ENCODE data around the gene TENM4.

TENM4 gene

DNA sequence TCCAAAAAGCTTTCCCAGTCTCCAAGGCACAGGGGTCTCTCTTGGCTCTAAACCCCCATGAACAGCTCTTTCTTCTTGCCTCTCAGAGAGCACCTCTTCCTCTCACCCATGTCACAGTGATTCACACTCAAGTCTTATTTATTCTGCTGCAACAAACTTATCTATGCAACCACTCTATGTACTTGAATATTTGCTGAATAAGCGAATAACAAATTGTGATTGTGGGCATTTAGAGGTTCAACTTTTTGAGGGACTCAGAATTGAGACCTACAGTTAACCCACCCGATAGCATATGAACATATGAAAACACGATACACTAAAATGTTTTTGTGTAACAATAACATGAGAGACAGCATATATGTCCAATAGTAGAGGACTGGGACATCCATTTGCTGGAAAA is 729.1 kb downstream of the TENM4 start:
- DNase-seq, result no peak

DNA sequence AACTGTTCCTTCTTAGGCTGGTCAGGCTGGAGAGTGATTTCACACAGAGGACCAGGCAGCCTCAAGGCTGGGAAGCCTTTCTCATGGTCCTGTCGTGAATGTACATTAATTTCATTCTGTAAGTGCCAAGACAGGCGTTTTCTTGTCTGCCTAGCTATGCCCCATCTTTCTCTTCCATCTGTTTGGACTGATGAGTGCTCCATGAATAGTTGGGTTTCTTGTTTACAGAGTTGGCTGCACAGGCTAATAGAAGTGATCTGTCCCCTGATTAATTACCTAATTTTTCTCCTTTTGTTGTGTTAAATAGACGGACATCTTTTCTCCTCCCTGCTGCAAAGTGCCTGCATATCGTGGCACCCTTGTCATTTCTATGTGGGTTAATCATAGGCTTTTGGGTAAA is 730.4 kb downstream of the TENM4 start:
- no peak for DNase-seq

DNA sequence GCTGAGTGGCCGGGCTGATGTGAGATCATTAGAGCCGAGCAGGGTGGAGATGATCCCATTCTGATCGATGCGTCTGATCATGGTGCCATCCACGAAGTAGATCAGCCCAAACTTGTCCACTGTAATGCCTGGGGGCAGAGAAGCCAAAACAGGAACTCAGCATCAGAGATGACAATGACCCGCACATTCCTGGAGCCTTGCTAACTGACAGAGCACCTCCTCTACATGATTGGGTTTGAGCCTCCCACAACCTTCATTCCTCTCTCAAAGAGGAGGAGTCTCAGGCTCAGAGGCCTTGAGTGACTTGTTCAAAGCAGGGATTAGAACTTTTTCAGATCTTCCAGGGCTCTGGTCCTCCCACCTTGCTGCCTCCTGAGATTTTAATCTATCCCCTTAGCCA is 732.4 kb downstream of the TENM4 start:
- DNase-seq, result no peak

DNA sequence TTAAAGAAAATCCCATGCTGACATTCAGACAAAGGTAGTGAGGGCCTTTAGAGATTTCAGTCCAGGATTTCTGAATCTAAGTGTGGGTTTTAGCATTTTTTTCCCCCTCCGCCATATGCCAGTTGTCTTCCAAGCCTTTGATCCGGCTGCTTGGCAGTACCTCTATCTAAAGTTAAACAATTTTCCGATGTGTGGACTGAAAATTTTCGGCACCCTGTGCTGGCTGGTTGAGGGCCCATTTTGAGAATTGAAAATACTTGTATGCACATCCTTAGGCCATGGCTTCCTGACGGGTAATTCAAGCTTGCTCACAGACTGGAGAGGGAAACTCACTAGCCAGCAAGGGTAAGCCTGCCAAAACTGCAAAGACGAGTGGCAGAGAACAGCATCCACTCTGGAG is 734.3 kb downstream of the TENM4 start:
- no peak for DNase-seq

DNA sequence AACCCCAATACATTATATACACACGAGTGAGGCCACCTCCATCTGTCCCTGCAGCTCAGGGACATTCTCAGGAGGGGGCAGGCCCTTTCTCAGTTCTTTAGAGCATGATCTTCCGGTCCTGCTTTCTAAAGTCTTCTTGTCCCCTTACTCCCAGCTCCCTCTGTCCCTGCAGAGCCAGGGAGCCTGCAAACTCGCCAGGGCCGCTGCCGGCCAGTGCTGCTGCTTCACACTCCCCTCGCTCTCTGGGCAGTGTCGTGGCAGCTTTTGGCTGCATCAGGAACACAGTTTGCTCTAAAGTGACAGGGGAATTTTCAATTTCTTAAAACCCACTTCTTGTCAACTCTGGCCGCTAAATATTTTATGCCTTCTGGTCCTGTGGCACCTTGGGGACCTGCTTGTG is 736.0 kb downstream of the TENM4 start:
- DNase-seq, result no peak

DNA sequence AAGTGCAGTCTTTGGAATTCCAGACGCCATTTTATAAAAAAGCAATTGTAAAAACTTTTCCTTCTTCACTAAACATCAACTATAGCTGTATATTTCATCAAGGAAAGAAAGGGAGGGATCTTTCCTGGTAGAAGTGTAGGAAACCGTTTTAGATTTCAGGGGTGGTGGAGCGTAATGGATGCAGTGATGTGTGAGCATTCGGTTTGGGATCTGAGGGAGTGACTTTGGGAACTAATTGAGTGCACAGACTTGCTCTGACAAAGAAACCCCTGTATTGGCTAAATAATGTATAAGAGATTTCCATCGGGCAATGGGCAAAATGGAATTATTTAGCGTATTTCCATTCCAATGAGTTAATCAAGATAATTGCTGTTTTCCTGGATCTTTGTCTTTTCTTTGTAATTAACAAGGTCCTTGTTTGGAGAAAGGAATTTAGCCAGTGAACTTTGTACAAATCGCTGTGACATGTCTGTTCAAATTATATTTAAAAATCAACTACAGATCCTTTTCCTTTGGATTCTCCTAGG is 741.2 kb downstream of the TENM4 start:
- no peak for DNase-seq

DNA sequence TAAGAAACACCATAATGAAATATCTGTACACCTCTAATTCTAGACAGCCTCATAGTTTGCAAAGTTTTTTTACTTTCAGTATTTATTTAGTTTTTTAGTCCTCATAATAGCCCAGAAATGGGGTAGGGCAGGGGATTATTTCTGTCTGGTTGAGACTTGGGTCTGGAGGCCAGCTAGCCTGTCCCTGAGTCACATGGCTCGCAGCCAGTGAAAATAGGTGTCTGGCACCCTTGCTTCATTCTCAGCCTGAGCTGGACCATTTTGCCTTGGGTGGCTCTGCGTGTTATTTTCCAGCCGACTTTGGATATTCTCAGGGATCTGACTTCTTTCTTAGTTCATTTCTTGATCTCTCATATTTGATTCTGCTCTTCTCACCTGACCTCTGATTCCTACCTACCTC is 742.2 kb downstream of the TENM4 start:
- DNase-seq, result no peak

DNA sequence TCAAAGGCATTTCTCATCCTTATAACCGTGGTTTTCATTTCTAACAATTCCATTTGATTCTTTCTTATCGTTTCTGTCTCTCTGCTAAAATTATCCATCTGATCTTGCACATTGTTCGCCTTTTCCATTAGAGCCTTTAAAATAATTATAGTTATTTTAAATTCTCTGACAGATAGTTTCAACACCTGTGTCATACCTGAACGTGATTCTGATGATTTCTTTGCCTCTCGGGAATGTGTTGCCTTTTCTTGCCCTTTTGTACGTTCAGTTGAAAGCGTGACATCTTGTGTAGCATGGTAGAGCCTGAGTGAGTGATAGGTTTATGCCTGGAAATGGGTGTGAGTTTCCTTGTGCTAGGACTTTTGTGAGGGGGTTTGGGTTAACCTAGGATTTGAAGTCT is 744.7 kb downstream of the TENM4 start:
- no peak for DNase-seq

DNA sequence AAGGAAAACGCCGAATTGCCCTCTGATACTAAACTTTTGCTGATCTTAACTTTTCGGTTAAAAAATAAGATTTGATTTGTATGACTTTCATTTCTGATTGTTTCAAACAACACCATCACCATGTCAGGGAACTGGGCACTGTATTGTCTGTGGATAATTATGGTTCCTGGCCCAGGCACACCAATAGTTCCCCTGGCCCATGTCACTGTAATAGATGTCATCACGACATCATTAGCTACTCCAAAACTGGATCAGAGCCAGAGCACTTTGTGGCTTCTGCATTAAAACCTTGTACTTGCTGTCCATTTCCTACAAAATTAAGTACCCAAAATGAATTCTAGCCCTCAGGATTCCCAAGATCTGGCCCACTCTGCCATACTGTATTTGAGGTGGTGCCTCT is 746.7 kb downstream of the TENM4 start:
- no peak for DNase-seq

DNA sequence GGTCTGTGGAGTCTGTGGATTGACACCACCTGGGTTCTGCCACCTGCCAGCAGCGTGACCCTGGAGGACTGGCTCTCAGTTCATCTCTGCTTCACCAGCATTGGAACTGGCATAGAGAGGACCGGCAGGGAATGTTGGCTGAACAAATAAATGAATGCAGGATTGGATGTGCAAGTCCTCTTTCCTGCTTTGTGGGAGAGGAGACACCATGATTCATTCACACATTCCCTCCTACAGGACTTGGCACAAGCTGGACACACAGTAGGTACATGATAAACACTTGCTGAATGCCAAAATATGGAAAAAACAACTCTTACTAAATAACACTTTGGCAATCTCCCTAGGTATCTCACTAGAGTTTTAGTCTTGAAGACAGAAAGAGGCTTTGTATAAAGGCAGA is 749.6 kb downstream of the TENM4 start:
- no peak for DNase-seq

DNA sequence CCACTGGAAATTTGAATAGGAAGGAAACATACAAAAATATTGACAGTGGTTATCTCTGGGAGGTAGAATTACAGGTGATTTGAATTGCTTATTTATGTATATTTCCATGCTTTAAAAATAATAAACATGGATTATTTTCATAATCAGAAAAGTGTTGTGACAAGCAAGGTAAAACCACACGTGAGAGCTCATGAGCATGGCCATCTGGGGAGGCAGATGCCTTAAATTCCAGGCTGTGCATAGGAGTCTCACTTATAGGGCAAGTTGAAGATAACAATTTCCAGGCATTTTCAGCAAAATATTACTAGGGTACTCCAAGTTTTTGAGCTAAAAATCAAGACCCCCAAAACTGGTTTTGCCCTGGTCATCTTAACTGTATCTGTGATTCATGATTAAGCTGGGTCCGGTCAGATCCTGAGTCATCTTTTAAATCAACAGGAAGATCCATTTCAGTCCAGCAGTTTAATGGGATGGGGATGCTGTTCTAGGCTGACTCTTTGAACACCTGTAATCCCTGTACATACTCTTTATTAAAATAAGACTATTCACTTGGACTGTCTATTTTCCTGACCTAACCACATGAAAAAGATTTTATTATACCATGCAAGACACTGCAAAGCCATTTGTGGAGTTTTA is 750.4 kb downstream of the TENM4 start:
- no peak for DNase-seq

DNA sequence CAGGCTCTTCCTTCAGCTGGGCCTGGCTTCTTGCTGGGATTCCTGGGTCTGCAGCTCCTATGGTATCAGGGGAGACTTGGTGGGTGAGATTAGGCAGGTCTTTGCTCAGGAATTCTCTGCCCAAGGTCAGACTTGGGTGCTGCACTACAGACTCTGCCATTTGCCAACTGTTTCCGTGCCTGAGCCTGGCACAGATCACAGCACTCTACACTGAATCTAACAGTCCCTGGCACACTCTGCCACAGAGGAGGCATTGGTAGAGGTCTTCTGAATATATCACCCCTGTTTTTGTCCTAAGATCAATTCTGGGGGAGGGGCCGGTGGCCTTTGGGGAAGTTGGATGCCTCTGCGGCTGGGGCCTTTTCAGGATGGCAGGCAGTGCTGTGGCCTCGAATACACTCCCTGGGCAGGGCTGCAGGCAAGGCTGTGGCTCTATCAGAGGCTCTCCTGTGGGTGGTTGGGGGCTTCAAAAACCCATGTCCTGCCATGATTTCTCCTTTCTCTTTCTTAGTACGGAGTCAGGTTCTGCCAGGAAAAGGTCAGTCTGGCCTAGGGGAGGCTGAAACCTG is 751.2 kb downstream of the TENM4 start:
- DNase-seq, result no peak

DNA sequence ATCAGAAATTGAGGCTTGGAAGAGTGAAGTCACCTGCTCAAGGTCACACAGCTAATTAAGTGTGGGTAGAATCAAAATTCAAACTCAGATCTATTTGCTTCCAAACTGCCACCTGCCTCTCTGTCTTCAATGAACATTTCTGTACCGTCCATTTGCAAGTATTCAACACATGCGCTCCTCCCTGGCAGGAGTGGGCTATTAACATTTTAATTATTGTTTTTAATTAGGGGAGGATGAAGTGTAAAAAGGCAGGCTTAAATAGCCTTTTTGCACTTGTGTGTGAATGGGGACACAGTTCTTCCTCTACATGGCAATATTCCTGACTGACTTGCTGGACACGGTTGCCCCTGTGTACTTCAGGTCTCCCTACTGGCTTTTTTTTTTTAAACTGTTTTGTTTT is 751.7 kb downstream of the TENM4 start:
- no peak for DNase-seq

DNA sequence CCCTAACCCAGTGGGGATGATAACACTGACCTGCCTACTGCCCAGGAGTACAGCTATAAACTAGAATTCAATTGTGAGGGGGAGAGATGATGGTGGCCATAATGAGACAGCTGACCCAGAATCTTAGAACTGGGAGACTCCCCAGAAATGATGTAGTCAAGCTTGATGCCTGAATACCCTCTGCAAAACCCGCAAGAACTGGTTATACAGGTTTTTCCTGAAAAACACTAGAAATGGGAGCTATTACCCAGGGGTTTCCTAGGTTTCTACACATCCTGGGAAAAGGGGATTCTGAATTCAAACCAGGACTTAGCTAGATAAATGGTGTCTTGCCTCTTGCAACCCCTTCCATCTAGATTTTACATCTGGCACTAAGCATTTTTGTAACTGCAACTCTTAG is 752.4 kb downstream of the TENM4 start:
- no peak for DNase-seq

DNA sequence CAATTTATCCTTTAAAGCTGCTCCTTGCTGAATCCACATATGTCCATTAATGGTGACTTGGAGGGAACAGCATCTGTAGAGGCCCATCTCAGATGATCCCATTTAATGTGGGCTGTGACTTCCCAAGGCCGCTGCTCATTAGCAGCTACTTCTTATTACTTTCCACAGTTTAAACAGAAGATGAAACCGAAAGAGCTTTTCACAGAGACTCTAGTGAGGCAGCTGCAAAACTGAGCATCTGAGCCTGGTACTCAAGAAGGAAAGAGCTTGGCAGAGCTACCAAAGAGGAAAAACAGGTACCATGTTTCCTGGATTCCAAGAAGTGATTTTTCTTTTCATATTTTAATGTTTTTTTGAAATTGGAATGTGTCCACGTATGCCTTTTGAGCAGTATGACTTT is 755.7 kb downstream of the TENM4 start:
- DNase-seq, result no peak

DNA sequence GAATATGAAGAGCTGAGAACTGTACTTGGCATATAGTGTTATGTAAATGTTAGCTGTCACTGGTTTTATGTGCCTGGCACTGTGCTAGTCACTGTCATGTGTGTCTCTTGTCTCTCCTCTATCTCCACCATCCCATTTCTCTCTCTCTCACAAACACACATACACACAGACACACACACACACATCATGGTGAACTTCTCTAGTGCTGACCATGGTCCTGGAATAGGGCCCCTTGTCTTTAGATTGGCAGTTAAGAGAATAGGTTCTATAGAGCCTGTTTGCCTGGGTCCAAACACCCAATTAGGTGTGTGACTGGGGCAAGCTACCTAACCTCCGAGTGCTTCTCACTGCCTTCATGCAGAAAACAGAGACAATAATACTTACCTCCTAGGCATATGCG is 756.5 kb downstream of the TENM4 start:
- DNase-seq, result no peak

DNA sequence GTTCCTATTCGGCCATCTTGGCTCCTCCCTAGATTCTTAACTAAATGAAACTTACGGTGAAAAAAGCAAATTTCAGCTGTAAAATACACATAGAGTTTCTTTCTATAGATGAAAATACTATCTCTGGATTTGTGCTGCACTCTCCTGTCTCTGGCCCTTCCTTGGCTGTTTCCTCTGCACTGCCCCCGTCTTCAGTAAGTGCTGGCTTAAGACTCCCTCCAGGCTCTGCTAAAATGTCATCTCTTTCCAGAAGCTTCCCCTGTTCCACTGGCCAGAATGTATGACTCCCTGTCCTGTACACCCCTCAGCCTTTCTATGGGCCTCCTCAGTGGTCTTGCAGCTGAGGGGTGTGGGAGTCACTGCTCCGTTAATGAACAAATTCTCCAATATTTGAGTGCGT is 757.1 kb downstream of the TENM4 start:
- no peak for DNase-seq

DNA sequence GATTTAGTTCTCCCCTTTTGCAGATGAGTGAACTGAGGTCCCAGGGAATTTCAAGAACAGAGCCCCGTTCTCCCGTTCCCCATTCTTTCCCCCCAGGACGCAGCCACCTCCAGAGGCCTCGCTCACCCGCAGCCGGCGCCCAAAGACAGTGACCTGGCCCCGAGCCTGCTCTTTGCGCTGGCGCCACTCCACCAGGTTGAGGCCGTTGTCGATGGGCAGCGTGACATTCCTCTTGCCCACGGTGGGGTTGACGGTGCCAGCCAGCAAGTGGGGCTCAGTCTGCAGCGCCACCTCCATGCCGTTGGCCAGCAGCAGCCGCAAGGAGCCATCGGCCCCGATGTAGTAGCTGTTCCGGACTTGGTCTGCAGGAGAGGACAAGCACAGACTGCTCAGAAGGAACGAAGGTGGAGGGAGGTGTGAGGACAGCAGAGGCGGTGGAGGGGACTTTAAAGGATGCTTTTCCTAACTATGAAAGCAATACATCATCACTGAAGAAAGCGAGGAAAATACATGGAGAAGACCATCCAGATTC is 764.7 kb downstream of the TENM4 start:
- DNase-seq, result no peak

DNA sequence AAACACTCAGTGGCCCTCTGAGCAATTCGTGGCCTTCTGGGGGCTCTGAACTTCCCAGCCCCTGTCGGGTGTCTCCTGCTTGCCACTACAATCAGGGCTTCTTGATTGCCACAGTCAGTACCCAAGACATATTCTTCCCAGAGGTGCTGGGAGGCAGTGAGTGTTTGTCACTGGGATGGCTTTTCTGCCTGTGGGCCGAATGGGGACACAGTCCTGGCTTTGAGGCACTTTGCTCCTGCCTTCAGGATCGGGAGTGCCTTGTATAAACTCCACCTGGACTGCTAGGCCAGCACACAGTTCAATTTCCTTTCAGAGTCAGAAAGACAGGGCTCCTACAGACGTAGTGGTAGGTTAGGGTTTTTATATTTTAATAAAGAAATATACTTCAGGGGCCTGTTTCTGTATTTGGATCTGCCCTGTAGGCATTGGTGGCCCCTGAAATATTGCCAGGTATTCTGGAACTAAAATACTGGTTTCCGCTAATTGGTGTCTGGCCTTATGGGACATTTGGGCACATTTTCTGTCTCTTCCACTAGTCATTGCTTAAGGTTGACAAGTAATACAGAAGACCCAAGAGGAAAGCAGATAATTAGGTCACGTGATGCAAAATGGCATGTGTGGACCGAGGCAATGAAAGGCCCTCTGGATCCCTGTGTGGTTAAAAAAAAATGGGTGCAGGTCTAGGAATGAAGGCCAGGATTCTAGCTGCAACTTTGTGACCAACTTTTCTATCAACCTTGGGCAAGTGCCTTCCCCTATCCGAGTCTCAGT is 767.8 kb downstream of the TENM4 start:
- DNase-seq, result no peak

DNA sequence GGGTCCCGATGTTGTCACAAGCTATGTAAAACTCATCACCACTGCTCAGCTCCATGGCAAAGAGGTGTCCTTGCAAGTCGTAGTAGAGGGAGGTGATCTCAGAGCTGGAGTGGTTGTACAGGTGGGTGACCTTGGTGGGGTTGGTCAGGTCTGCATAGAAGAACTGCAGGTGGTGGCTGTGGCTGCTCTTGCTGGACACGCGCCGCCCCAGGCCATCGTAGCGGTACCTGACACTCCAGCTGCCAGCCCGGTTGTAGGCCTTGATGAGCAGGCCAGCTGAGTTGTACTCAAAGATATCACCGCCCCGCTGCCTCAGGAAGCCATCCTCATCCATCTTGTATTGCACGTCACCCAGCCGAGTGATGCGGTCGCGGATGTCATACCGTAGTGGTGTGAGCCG is 771.6 kb downstream of the TENM4 start:
- DNase-seq, result no peak

DNA sequence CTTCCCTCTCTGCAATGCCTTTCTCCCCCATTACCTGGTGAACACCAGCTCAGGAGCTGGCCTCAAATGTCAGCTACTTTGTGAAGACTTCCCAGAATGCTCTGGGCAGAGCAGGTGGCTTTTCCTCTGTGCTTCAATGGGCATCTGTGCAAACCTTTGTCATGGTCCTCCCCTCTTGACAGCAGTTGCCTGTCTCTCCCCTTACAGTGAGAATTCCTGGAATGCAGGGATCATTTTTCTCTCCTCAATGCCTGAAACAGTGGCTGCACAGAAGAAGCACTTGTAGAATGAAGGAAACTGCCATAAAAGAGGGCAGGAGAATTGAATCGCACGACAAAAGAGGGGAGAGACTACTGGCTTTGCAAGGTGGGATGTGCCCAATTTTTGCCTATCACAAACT is 773.4 kb downstream of the TENM4 start:
- no peak for DNase-seq

DNA sequence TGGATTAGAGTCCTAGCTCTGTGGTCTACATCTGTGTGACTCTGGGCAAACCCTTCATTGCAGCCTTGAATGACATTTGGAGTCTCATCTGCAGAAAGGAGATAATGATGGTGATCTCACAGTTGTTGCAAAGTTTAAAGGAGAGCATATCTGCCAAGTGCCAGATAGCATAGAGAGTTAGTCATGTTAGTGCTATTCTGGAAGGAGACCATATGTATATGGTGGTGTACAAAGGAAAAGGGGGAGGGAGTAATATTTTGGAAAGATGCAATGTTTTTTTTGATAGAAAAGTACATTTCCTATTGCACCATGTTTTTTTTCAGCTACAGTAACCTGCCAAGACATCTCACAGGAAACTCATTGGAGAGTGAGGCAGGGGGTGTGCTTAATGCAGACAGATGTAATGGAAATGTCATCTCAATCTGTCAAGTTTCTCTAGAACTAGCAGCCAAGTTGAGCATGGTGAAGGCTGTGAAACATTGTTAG is 774.1 kb downstream of the TENM4 start:
- DNase-seq, result no peak

DNA sequence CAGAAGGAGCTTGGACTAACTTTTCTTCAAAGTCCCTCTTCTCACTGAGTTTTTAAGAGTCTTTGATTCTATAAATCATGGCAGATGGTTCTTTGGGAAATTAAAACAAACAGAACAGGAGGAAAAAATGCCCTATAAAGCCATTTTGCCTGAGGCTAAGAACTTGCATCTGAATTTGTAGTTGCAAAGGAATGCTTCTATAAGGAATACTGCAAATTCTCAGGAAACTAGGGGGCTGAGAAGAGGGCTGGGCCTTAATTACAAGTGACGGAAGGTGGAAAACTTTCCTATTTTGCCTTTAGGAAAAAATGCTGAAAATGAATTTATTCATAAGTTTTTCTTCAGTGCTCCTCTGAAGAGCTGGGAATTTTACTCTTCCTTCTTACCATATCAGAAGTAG is 776.2 kb downstream of the TENM4 start:
- no peak for DNase-seq

DNA sequence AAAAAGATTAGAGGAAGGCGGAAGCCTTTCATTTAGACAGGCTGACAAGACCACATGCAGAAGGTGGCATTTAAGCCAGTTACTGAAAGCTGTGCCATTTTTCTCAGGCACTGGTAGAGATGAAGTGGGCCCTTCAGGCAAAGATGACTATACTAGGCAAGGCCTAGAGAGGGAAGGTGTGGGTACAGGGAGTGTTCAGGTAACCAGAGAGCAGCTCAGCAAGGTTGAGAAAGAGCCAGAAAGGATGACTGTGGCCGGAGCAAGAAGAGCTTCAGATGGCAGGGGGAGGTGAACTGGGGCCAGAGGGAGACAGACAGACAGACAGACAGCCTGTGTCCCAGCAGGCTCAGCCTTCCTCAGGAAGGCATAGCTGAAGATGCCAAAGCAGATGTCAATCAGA is 778.0 kb downstream of the TENM4 start:
- no peak for DNase-seq
